Right atrium auricular region (tissue), 2 donors: ENCODE results near the gene GRM1. TPM values are rescaled to one million over a fixed set of nuclear protein-coding genes. Genes with fewer than 3 reads are reported as not detected.

Source experiments
- DNase-seq: peaks from one replicate; pipeline ENCODE4 v3.0.0-alpha.2; 2019; ENCODE audit warnings: low spot score
- H3K27ac ChIP-seq, 2 donors: fragments of 200-600 bp; sonication (generic); 1 replicate in 1 of 2; 2 replicates in 1 of 2; pipeline ENCODE4 v1.5.1; 2016 to 2019
- H3K27me3 ChIP-seq, 2 donors: fragments of 200-600 bp; sonication (generic); one replicate each; pipeline versions ENCODE4 v1.5.1 to v1.6.0; 2017 to 2019
- H3K36me3 ChIP-seq: fragments of 200-600 bp; sonication (generic); one replicate; pipeline ENCODE4 v1.5.1; 2016
- H3K4me1 ChIP-seq, 2 donors: fragments of 200-600 bp; sonication (generic); one replicate each; pipeline versions ENCODE4 v1.5.1 to v1.6.0; 2017 to 2019
- H3K4me3 ChIP-seq, 2 donors: fragments of 200-600 bp; sonication (generic); 1 replicate in 1 of 2; 2 replicates in 1 of 2; pipeline ENCODE4 v1.5.1; 2017 to 2019; ENCODE audit warnings: mild to moderate bottlenecking in 1 of 2, moderate library complexity in 1 of 2
- H3K9me3 ChIP-seq, 2 donors: fragments of 200-600 bp; sonication (generic); one replicate each; pipeline ENCODE4 v1.5.1; 2019
- CTCF ChIP-seq, 2 donors: fragments of 200-600 bp; sonication (generic); IDR thresholded peaks; one replicate each; pipeline ENCODE4 v1.5.1; 2019; ENCODE audit warnings: antibody characterized with exemption in 2 of 2
- total RNA-seq, 2 donors: library from RNA; depleted of rRNA; stranded (reverse); fragments of >200 nt; gene quantifications; one replicate each; pipeline ENCODE4 v1.1.0, GENCODE V29; 2016

GRM1 gene
- total RNA-seq, 2 donors from 2014 or later: 0.07 to 0.08 TPM

- no peak for TF ChIP-seq CTCF (IDR thresholded peaks at IDR 0.05)
Measured at GRCh38 chr6:146345598-146345997, 316.7 kb downstream of the GRM1 start.

GRCh38 chr6:146347090-146347489, 318.2 kb downstream of the GRM1 start:
- no peak for DNase-seq
- Histone ChIP-seq H3K4me1 (no peaks in the 10 kb centered on the region), H3K9me3 (no peaks in the 10 kb centered on the region), H3K36me3 (no peaks in the 10 kb centered on the region), H3K4me3 (no peak overlapping the region), H3K27me3 (no peaks in the 10 kb centered on the region), H3K27ac (no peak overlapping the region)
- no peak for TF ChIP-seq CTCF (IDR thresholded peaks at IDR 0.05)

More at GRCh38 chr6:146345598-146345997, 316.7 kb downstream of the GRM1 start:
- H3K4me3 ChIP-seq: no peak overlapping the region
- no peaks in the 10 kb centered on the region for H3K9me3 ChIP-seq
- DNase-seq: no peak
- no peaks in the 10 kb centered on the region for H3K27me3 ChIP-seq
- no peak overlapping the region for H3K27ac ChIP-seq
- H3K4me1 ChIP-seq: no peaks in the 10 kb centered on the region
- H3K36me3 ChIP-seq: no peaks in the 10 kb centered on the region

GRCh38 chr6:146347690-146348089, 318.8 kb downstream of the GRM1 start:
- H3K36me3 ChIP-seq: no peaks in the 10 kb centered on the region
- no peak for DNase-seq
- no peaks in the 10 kb centered on the region for H3K4me1 ChIP-seq
- no peak for TF ChIP-seq CTCF (IDR thresholded peaks at IDR 0.05)
- H3K4me3 ChIP-seq: no peak overlapping the region
- H3K27ac ChIP-seq: no peak overlapping the region
- H3K27me3 ChIP-seq: no peaks in the 10 kb centered on the region
- H3K9me3 ChIP-seq: no peaks in the 10 kb centered on the region

GRCh38 chr6:146351018-146351417, 322.2 kb downstream of the GRM1 start:
- Histone ChIP-seq H3K36me3 (no peaks in the 10 kb centered on the region), H3K4me3 (no peak overlapping the region), H3K9me3 (no peaks in the 10 kb centered on the region), H3K27me3 (no peaks in the 10 kb centered on the region), H3K27ac (no peak overlapping the region), H3K4me1 (no peaks in the 10 kb centered on the region)
- no peak for DNase-seq
- TF ChIP-seq CTCF (IDR thresholded peaks at IDR 0.05): no peak

GRCh38 chr6:146352163-146352562, 323.3 kb downstream of the GRM1 start:
- no peaks in the 10 kb centered on the region for H3K9me3 ChIP-seq
- no peaks in the 10 kb centered on the region for H3K27me3 ChIP-seq
- H3K27ac ChIP-seq: no peak overlapping the region
- H3K36me3 ChIP-seq: no peaks in the 10 kb centered on the region
- TF ChIP-seq CTCF (IDR thresholded peaks at IDR 0.05): no peak
- H3K4me3 ChIP-seq: no peak overlapping the region
- DNase-seq: no peak
- no peaks in the 10 kb centered on the region for H3K4me1 ChIP-seq

- DNase-seq: no peak
Measured at GRCh38 chr6:146354451-146354850, 325.6 kb downstream of the GRM1 start.

More at GRCh38 chr6:146354451-146354850, 325.6 kb downstream of the GRM1 start:
- TF ChIP-seq CTCF (IDR thresholded peaks at IDR 0.05): no peak
- Histone ChIP-seq H3K27ac (no peak overlapping the region), H3K4me3 (no peak overlapping the region), H3K4me1 (no peaks in the 10 kb centered on the region), H3K9me3 (no peaks in the 10 kb centered on the region), H3K36me3 (no peaks in the 10 kb centered on the region), H3K27me3 (no peaks in the 10 kb centered on the region)
